Stimulated activated CD8-positive, alpha-beta memory T cell treated with anti-CD3 and anti-CD28 coated beads, Interleukin-12 subunit alpha, Interleukin-12 subunit beta, amount 100 ng/mL, for 24 hours (primary cell): Measurements from ENCODE around the gene YAP1.

Experiments
- DNase-seq: peaks from one replicate; pipeline ENCODE4 v3.0.0-alpha.2; 2020; ENCODE audit errors: extremely low read depth

YAP1 gene

GRCh38 chr11:102279641-102280170 is 169.5 kb downstream of the YAP1 start:
- DNase-seq = no peak

DNA sequence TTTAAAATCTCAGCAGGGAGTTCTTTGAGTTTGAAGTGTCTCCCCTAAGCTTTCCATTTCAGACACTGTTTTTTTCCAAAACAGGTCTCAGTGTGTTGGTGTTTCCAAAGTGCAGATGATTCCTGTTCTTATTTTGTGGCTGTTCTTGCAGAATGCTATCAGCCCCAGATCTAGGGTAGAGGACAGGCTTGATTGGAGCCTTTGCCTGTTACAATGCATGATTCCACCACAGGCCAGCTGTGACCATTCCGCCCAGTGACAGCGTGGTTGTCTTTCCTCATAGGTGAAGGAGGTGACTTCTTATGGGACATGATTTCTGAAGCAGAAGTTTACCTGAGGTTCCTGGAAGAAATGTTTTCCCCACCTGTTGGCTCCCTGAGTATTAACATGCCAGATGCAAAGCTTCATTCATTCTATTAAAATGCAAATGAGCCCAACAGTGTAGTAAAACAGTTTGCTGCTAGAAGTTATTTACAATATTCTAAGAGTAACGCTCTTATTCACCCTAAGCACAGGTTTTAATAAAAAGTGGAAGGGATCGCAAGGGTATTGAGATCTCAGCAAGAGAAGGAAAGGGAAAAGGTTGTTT is 170.1 kb downstream of the YAP1 start:
- DNase-seq = no peak
